Measurements from ENCODE around the gene COL16A1. TPM values are rescaled to one million over a fixed set of nuclear protein-coding genes. Genes with fewer than 3 reads are reported as not detected.

COL16A1 gene
- total RNA-seq, 2 experiments from 2014 or later, result 0.34 TPM; not detected in 1

DNA sequence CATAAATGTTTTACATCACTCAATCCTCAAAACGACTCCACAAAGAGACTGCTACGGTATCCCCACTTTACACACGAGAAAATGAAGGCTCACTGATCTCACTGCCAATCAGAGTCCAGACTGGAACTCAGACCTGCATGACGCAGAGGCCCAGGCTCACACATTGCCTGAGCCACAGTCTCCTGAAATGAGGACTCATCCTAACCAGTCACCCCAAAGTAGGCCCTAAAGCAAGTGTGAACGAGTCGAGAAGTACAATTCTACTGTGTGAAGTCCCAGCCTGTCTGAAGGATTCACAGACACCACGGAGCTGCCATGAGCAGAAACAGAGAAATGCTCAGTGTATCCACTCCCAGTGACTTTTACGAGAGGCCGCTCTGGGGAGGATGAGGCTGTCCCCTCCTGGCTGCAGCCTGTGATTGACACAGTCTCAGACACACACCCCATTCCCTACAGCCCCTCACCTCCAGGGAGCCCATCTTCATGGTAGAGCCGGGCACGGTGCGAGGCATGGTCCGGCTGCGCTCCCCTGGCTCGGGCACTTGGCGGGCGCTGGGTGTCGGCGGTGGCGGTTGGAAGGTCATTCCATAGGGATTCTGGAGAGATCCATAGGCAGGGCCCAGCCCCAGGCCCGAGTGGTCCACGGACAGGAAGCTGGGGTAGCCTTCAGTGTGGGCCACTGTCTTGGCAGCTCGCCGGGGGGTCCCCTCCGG lies 26.7 kb upstream of the COL16A1 start:
- ChIA-PET CTCF (interaction anchor here (0.7 kb wide), 1 partner anchor 15 kb away, joined by 3 read pairs; no protein-coding TSS in a partner anchor), POLR2A (no interaction called here)
- H3K9me3 Mint-ChIP-seq, result no peaks in the 10 kb centered on the region
- H3K36me3 Mint-ChIP-seq (ENCODE audit: low read depth), result no peaks in the 10 kb centered on the region
- ATAC-seq (no peak), DNase-seq (no peak)
- no peak overlapping the region for H3K4me3 Mint-ChIP-seq
- H3K27ac Mint-ChIP-seq, result no peak overlapping the region
- no peaks in the 10 kb centered on the region for H3K4me1 Mint-ChIP-seq (ENCODE audit: low read depth)
- TF ChIP-seq, protein P1, sequence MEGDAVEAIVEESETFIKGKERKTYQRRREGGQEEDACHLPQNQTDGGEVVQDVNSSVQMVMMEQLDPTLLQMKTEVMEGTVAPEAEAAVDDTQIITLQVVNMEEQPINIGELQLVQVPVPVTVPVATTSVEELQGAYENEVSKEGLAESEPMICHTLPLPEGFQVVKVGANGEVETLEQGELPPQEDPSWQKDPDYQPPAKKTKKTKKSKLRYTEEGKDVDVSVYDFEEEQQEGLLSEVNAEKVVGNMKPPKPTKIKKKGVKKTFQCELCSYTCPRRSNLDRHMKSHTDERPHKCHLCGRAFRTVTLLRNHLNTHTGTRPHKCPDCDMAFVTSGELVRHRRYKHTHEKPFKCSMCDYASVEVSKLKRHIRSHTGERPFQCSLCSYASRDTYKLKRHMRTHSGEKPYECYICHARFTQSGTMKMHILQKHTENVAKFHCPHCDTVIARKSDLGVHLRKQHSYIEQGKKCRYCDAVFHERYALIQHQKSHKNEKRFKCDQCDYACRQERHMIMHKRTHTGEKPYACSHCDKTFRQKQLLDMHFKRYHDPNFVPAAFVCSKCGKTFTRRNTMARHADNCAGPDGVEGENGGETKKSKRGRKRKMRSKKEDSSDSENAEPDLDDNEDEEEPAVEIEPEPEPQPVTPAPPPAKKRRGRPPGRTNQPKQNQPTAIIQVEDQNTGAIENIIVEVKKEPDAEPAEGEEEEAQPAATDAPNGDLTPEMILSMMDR (IDR thresholded peaks at IDR 0.05), result no peak
- H3K27me3 Mint-ChIP-seq, result no peaks in the 10 kb centered on the region
- intact Hi-C loops (cut with micrococcal nuclease), result no loop called here

DNA sequence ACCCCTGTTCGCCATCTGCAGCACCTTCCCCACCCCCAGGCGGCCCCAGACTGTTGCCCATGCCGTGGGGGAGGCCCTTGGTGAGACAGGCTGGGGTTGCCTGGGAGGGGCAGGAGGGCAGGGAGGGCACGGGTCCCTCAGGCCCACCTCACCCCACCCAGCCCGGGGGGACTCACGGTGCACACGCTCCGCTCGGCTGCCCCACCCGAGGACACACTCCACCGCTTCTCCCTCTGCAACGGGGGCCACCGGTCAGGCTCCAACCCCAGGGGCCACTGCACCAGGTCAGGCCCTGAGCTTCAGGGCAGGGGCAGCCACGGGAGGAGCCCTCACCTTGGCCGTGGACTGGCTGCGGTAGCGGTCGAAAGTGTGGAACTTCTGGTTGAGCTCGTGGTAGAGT lies 24.0 kb upstream of the COL16A1 start:
- Mint-ChIP-seq H3K4me3 (no peak overlapping the region), H3K27ac (no peak overlapping the region), H3K27me3 (no peaks in the 10 kb centered on the region), H3K36me3 (ENCODE audit: low read depth) (no peaks in the 10 kb centered on the region), H3K9me3 (no peaks in the 10 kb centered on the region), H3K4me1 (ENCODE audit: low read depth) (no peaks in the 10 kb centered on the region)
- ATAC-seq, result no peak
- intact Hi-C loops (cut with micrococcal nuclease), result loop anchor here (10.0 kb wide), 1 partner anchor 57 kb away; no protein-coding TSS in a partner anchor
- ChIA-PET CTCF (interaction anchor here (0.7 to 1.2 kb wide), 2 partner anchors 14 to 18 kb away, joined by 3 to 4 read pairs; no protein-coding TSS in a partner anchor), POLR2A (interaction anchor here (0.6 to 1.1 kb wide), 2 partner anchors 80 to 116 kb away, joined by 3 read pairs; no protein-coding TSS in a partner anchor)
- TF ChIP-seq, protein P1 (IDR thresholded peaks at IDR 0.05), result no peak
- no peak for DNase-seq

DNA sequence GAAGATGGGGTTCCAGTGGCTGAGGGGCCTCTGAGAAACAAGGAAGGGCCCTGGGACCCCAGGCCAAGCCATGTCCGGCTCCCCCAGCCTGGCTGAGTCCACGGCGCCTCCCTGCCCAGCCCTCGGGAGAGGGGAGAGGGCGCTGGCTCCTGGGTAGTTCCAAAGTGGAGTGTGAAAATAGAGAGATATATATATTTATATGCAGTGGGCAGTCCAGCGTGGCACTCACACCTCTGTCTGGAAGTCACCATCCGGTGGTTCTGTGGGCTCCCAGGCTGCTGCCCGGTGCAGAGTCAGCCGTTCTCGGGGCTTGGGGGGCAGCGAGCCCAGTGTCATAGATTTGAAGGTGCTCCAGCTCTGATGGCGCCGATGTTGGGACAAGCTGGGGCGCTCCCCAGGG lies 23.4 kb upstream of the COL16A1 start:
- ChIA-PET CTCF (interaction anchor here (1.2 kb wide), 1 partner anchor 19 kb away, joined by 4 read pairs; no protein-coding TSS in a partner anchor), POLR2A (no interaction called here)
- Mint-ChIP-seq H3K27ac (no peak overlapping the region), H3K27me3 (peaks cover 2% of the 10 kb centered on the region), H3K36me3 (ENCODE audit: low read depth) (no peaks in the 10 kb centered on the region), H3K4me1 (ENCODE audit: low read depth) (no peaks in the 10 kb centered on the region), H3K4me3 (no peak overlapping the region), H3K9me3 (no peaks in the 10 kb centered on the region)
- intact Hi-C loops (cut with micrococcal nuclease), result loop anchor here (10.0 kb wide), 1 partner anchor 58 kb away; no protein-coding TSS in a partner anchor
- TF ChIP-seq, protein P1 (IDR thresholded peaks at IDR 0.05), result no peak
- ATAC-seq, result no peak
- no peak for DNase-seq

DNA sequence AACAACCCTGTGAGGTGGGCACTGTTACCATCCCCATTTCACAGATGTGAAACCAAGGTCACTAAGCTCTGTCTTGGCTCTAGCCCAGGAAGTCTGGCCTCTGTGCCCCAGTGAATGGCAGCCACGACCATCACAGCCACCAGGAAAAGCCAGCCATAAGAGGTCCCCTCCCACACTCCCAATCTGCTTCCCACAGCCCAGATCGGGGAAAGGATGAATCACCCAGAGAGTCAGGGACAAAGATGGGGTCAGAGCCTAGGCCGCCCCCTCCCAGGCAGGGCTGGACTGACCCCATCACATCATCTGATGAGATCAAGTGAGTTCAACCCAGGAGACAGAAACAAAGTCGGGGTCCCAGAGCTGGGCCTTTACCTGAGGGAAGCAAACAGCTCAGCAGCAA lies 22.9 kb upstream of the COL16A1 start:
- intact Hi-C loops (cut with micrococcal nuclease), result loop anchor here (10.0 kb wide), 1 partner anchor 58 kb away; no protein-coding TSS in a partner anchor
- Mint-ChIP-seq H3K4me1 (ENCODE audit: low read depth) (no peaks in the 10 kb centered on the region), H3K4me3 (no peak overlapping the region), H3K27me3 (peaks cover 2% of the 10 kb centered on the region), H3K27ac (no peak overlapping the region), H3K9me3 (no peaks in the 10 kb centered on the region), H3K36me3 (ENCODE audit: low read depth) (no peaks in the 10 kb centered on the region)
- DNase-seq (no peak), ATAC-seq (no peak)
- TF ChIP-seq, protein P1 (IDR thresholded peaks at IDR 0.05), result no peak
- POLR2A ChIA-PET, result no interaction called here
- CTCF ChIA-PET, result interaction anchor here (2.7 kb wide), 1 partner anchor 11 kb away, joined by 9 read pairs; no protein-coding TSS in a partner anchor

Measured in activated CD8-positive, alpha-beta T cell treated with anti-CD3 and anti-CD28 coated beads for 36 hours (primary cell).